Esophagus muscularis mucosa (tissue), 4 donors: ENCODE measurements around the gene TMEM205. TPM values are rescaled to one million over a fixed set of nuclear protein-coding genes. Genes with fewer than 3 reads are reported as not detected.
A peak's percentile ranks its signal among the peaks of the same experiment; 100 is the strongest.

Experiments
- DNase-seq: peaks from one replicate; pipeline ENCODE4 v3.0.0-alpha.2; 2017; ENCODE audit errors: extremely low spot score
- H3K27ac ChIP-seq, 4 donors: fragments of 200-600 bp; sonication (generic); replicated peaks in 1 of 4; 1 replicate in 3 of 4; 2 replicates in 1 of 4; pipeline ENCODE4 v1.5.1; 2016 to 2019; ENCODE audit warnings: mild to moderate bottlenecking in 1 of 4
- H3K27me3 ChIP-seq, 4 donors: fragments of 200-600 bp; sonication (generic); one replicate each; pipeline versions ENCODE4 v1.5.1 to v1.6.0; 2016 to 2019
- H3K36me3 ChIP-seq, 4 donors: fragments of 200-600 bp; sonication (generic); one replicate each; pipeline ENCODE4 v1.5.1; 2016 to 2019
- H3K4me1 ChIP-seq, 4 donors: fragments of 200-600 bp; sonication (generic); one replicate each; pipeline ENCODE4 v1.5.1; 2016 to 2019
- H3K4me3 ChIP-seq, 4 donors: fragments of 200-600 bp; sonication (generic); 1 replicate in 2 of 4; 2 replicates in 2 of 4; pipeline ENCODE4 v1.5.1; 2016 to 2019; ENCODE audit warnings: mild to moderate bottlenecking in 4 of 4, moderate library complexity in 1 of 4
- H3K9me3 ChIP-seq, 4 donors: fragments of 200-600 bp; sonication (generic); 1 replicate in 3 of 4; 2 replicates in 1 of 4; pipeline ENCODE4 v1.5.1; 2016 to 2019
- EP300 ChIP-seq: sonication (generic); formaldehyde crosslinking; IDR thresholded peaks from one replicate; pipeline ENCODE4 v1.6.1; 2017; ENCODE audit warnings: antibody characterized with exemption
- POLR2A ChIP-seq: fragments of 450-650 bp; IDR thresholded peaks from one replicate; pipeline ENCODE4 v1.6.1; 2017; ENCODE audit warnings: antibody characterized with exemption, moderate library complexity, mild to moderate bottlenecking, low read depth
- POLR2AphosphoS5 ChIP-seq, 2 donors: sonication (generic); formaldehyde crosslinking; IDR thresholded peaks; one replicate each; pipeline ENCODE4 v1.6.1; 2017; ENCODE audit warnings: antibody characterized with exemption in 2 of 2
- WGBS: methylation state at CpG from one replicate; pipeline ENCODE4 v1.1.5; 2018; 5-methylcytosine and 5-hydroxymethylcytosine counted together
- intact Hi-C: fragments of 100-400 bp; cut with DNase I; formaldehyde crosslinking; loops from one replicate; pipeline ENCODE4 v1.15.1; 2023
- total RNA-seq, 4 donors: library from RNA; depleted of rRNA; stranded (reverse); fragments of >200 nt; gene quantifications; one replicate each; pipeline versions ENCODE4 v1.1.0 to v1.2.1, GENCODE V29; 2016
- TF ChIP-seq, protein P1 (sequence below), 3 experiments: fragments of 200-600 bp in 2 of 3; fragments of 450-650 bp in 1 of 3; sonication (generic) in 2 of 3; IDR thresholded peaks; one replicate each; pipeline ENCODE4 v1.5.1; 2017 to 2019; ENCODE audit warnings: antibody characterized with exemption in 3 of 3, mild to moderate bottlenecking in 2 of 3, moderate library complexity in 1 of 3

TMEM205 gene
- total RNA-seq, 4 donors from 2014 or later: 197 to 241 (median 206) TPM

DNA sequence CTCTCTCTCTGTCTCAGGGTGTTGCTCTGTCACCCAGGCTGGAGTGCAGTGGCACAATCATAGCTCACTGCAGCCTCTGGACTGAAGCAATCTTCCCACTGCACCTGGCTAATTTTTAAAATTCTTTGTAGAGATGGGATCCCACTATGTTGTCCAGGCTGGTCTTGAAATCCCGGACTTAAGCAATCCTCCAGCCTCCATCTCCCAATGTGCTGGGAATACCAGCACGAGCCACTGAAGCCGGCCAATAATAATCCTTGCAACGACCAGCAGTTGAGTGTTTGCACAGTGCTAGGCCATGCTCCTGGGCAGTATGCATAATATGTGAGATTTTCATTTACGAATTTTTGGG lies 38.7 kb upstream of the TMEM205 start:
- no peak overlapping the region for H3K27ac ChIP-seq
- WGBS: 89% methylated on average over 5 of the region's 5 CpGs
- no peak for DNase-seq
- intact Hi-C loops: loop anchor here (5.0 kb wide), 2 partner anchors 53 to 87 kb away; partner anchors contain the start of genes ODAD3, PRKCSH and TSPAN16
- peaks cover 0 to 30% (median 23%) of the 10 kb centered on the region in 4 donors for H3K27me3 ChIP-seq
- H3K4me3 ChIP-seq: no peak overlapping the region
- H3K4me1 ChIP-seq: peaks cover 31 to 42% (median 40%) of the 10 kb centered on the region in 4 donors
- no peaks in the 10 kb centered on the region for H3K36me3 ChIP-seq
- TF ChIP-seq POLR2A (no peak), EP300 (no peak), POLR2AphosphoS5 (IDR thresholded peaks at IDR 0.05) (no peak)
- TF ChIP-seq, protein P1, sequence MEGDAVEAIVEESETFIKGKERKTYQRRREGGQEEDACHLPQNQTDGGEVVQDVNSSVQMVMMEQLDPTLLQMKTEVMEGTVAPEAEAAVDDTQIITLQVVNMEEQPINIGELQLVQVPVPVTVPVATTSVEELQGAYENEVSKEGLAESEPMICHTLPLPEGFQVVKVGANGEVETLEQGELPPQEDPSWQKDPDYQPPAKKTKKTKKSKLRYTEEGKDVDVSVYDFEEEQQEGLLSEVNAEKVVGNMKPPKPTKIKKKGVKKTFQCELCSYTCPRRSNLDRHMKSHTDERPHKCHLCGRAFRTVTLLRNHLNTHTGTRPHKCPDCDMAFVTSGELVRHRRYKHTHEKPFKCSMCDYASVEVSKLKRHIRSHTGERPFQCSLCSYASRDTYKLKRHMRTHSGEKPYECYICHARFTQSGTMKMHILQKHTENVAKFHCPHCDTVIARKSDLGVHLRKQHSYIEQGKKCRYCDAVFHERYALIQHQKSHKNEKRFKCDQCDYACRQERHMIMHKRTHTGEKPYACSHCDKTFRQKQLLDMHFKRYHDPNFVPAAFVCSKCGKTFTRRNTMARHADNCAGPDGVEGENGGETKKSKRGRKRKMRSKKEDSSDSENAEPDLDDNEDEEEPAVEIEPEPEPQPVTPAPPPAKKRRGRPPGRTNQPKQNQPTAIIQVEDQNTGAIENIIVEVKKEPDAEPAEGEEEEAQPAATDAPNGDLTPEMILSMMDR (IDR thresholded peaks at IDR 0.05): no peak
- H3K9me3 ChIP-seq: no peaks in the 10 kb centered on the region

GRCh38 chr19:11383706-11384048 lies 37.6 kb upstream of the TMEM205 start:
- Histone ChIP-seq H3K36me3 (peaks cover 0 to 2% (median 0%) of the 10 kb centered on the region in 4 donors), H3K27ac (no peak overlapping the region), H3K4me3 (peak overlapping the region; percentile 33 to 51 (median 36)), H3K4me1 (peaks cover 31 to 45% (median 41%) of the 10 kb centered on the region in 4 donors), H3K9me3 (no peaks in the 10 kb centered on the region), H3K27me3 (peaks cover 0 to 30% (median 23%) of the 10 kb centered on the region in 4 donors)
- no peak for DNase-seq
- 0% methylated on average over 5 of the region's 9 CpGs for WGBS
- TF ChIP-seq, protein P1 (IDR thresholded peaks at IDR 0.05): no peak
- TF ChIP-seq POLR2A: no peak
- TF ChIP-seq POLR2AphosphoS5 (IDR thresholded peaks at IDR 0.05): no peak
- TF ChIP-seq EP300: no peak
- intact Hi-C loops: loop anchor here (5.0 kb wide), 2 partner anchors 54 to 86 kb away; partner anchors contain the start of genes ODAD3, PRKCSH and TSPAN16

DNA sequence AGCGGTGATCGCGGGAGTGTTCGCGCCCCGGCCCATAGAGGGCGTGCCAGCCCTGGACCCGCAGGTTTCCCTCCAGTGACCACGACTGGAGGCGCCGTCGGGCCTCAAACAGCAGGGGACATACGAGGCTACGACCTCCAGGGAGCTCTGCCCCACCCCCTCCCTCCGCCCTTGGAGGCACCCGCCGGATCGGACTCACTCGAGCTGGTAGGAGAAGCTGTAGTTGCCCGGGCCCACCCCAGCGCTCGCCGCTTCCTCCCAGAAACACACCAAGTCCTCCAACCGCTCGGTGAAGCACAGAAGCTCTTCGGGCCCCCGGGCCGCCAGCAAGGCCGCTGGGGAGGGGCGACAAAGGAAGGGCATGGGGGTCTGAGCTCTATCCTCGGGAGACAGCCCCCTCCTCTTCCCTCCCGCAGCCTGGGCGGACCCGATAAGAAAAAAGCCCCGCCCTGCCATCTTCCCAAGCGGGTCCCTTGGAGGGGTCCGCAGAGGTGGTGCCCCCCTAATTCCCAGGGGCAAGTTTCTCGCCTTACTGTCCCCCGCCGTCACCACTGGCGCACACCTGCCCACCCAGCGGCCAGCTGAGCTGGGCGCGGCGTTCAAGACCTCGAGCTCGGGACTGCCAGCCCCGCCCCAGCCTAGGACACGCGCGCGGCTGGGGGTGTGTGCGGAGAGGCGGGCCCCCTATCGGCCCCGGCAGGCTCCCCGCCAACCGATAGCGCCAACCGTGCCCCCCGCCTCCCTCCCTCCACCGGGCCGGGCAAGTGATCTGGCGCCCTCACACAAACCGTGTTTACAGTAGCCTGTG lies 37.0 kb upstream of the TMEM205 start:
- DNase-seq: no peak
- 0% methylated on average over 2 of the region's 65 CpGs for WGBS
- intact Hi-C loops: loop anchor here (5.0 kb wide), 2 partner anchors 54 to 86 kb away; partner anchors contain the start of genes ODAD3, PRKCSH and TSPAN16
- peak overlapping the region; percentile 33 to 51 (median 36) for H3K4me3 ChIP-seq
- H3K27me3 ChIP-seq: peaks cover 0 to 30% (median 23%) of the 10 kb centered on the region in 4 donors
- no peaks in the 10 kb centered on the region for H3K9me3 ChIP-seq
- H3K4me1 ChIP-seq: peaks cover 31 to 49% (median 46%) of the 10 kb centered on the region in 4 donors
- H3K27ac ChIP-seq: no peak overlapping the region
- peaks cover 0 to 7% (median 2%) of the 10 kb centered on the region in 4 donors for H3K36me3 ChIP-seq
- TF ChIP-seq POLR2A: no peak
- TF ChIP-seq, protein P1 (IDR thresholded peaks at IDR 0.05): peak; percentile 43 to 66 (median 54)

- Histone ChIP-seq H3K4me1 (peaks cover 46 to 71% (median 68%) of the 10 kb centered on the region in 4 donors), H3K36me3 (peaks cover 0 to 12% (median 4%) of the 10 kb centered on the region in 4 donors), H3K27ac (peak overlapping the region; percentile 79 to 86 (median 82)), H3K4me3 (peak overlapping the region; percentile 60 to 78 (median 64)), H3K27me3 (peaks cover 0 to 30% (median 23%) of the 10 kb centered on the region in 4 donors), H3K9me3 (no peaks in the 10 kb centered on the region)
- intact Hi-C loops: loop anchor here (5.0 kb wide), 2 partner anchors 56 to 84 kb away; partner anchors contain the start of genes ODAD3, PRKCSH and TSPAN16
- no peak for TF ChIP-seq EP300
- TF ChIP-seq POLR2AphosphoS5 (IDR thresholded peaks at IDR 0.05): peak; percentile 90 to 96
- peak; percentile 39 for TF ChIP-seq POLR2A
- TF ChIP-seq, protein P1 (IDR thresholded peaks at IDR 0.05): peak; percentile 60 to 79 (median 78)
- WGBS: 1% methylated on average over 48 of the region's 54 CpGs
- peak; percentile 99 for DNase-seq
Measured at GRCh38 chr19:11380653-11381537, 34.8 kb upstream of the TMEM205 start.
